Lung (tissue), 12 donors: ENCODE data around the gene DMRT1. TPM values are rescaled to one million over a fixed set of nuclear protein-coding genes. Genes with fewer than 3 reads are reported as not detected.

ENCODE experiments used
- ATAC-seq: fragments of 200-7000 bp; cut with Tn5 transposase; one replicate; pipeline ENCODE4 v1.9.1; 2020; ENCODE audit warnings: moderate number of reproducible peaks; ENCODE audit not compliant: insufficient read depth, low FRiP score
- DNase-seq, 3 donors: peaks; one replicate each; pipeline ENCODE4 v3.0.0-alpha.2; 2013 to 2017
- H3K27ac ChIP-seq, 2 donors: one replicate each; pipeline ENCODE4 v1.5.1; 2013; ENCODE audit warnings: mild to moderate bottlenecking in 2 of 2, moderate library complexity in 2 of 2, control low read depth in 1 of 2, inconsistent platforms in 1 of 2, low read depth in 1 of 2, low read length in 1 of 2
- H3K27me3 ChIP-seq, 3 donors: one replicate each; pipeline ENCODE4 v1.5.1; 2013; ENCODE audit warnings: low read length in 2 of 3; ENCODE audit not compliant: control insufficient read depth in 3 of 3, insufficient read depth in 3 of 3
- H3K36me3 ChIP-seq, 4 donors: one replicate each; pipeline ENCODE4 v1.5.1; 2013; ENCODE audit warnings: low read length in 4 of 4, mild to moderate bottlenecking in 1 of 4, moderate library complexity in 1 of 4; ENCODE audit not compliant: control insufficient read depth in 4 of 4, insufficient read depth in 4 of 4
- H3K4me1 ChIP-seq, 5 donors: one replicate each; pipeline ENCODE4 v1.5.1; 2013; ENCODE audit warnings: low read length in 5 of 5, mild to moderate bottlenecking in 2 of 5, moderate library complexity in 1 of 5; ENCODE audit not compliant: control insufficient read depth in 5 of 5, insufficient read depth in 5 of 5
- H3K4me3 ChIP-seq: one replicate; pipeline ENCODE4 v1.5.1; 2013; ENCODE audit warnings: mild to moderate bottlenecking, control low read depth, moderate library complexity
- H3K9ac ChIP-seq, 2 donors: one replicate each; pipeline ENCODE4 v1.5.1; 2013; ENCODE audit warnings: low read length in 2 of 2, control low read depth in 1 of 2; ENCODE audit not compliant: insufficient read depth in 1 of 2
- H3K9me3 ChIP-seq, 4 donors: one replicate each; pipeline ENCODE4 v1.5.1; 2013; ENCODE audit warnings: low read length in 3 of 4, mild to moderate bottlenecking in 1 of 4, moderate library complexity in 1 of 4; ENCODE audit not compliant: control insufficient read depth in 4 of 4, insufficient read depth in 3 of 4
- WGBS, 2 donors: extraction: QIAGEN DNeasy Blood & Tissue Kit; methylation state at CpG; one replicate each; pipeline ENCODE4 v1.1.7; 2013; 5-methylcytosine and 5-hydroxymethylcytosine counted together
- polyA plus RNA-seq, 2 donors: library from polyadenylated mRNA; stranded (reverse); fragments of 200-250 nt; gene quantifications; one replicate each; pipeline ENCODE4 v1.2.1, GENCODE V29; 2013
- total RNA-seq, 2 donors: library from RNA; depleted of rRNA in 1 of 2; stranded (reverse); fragments of >200 nt in 1 of 2; gene quantifications; one replicate each; pipeline ENCODE4 v1.2.1, GENCODE V29; 2014 to 2021
- TF ChIP-seq, protein P1 (sequence below): IDR thresholded peaks from 2 replicates; pipeline ENCODE4 v1.5.1; 2012; ENCODE audit warnings: mild to moderate bottlenecking; ENCODE audit errors: control extremely low read depth, extremely low read depth
- donor health status: control.
- donor health status: control.
- donor health status: Bipolar disorder and iron deficiency.
- donor health status: healthy.
- donor health status: DM: yes; HTN: yes; CAD: no.

DMRT1 gene
- total and polyA plus RNA-seq, 4 donors, result not detected

DNA sequence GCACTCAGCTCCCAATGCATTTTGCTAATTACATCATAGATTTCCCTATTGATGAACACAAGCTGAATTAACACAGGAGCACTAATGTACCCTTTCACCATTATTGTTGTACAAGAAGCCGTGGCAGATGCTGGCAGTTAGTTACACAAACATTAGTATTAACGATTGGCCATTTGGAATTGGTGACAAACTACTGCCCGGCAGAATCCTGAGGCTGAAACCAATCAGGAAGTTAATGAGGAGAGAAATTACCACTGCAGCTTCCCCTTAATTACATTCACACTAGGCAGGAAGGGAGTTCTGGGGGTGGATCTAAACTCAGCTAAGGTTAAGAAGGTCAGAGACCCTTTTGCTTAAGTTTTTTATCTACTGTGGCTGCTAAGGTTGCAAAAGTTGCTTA is 125.4 kb downstream of the DMRT1 start:
- H3K9me3 ChIP-seq, result peaks cover 0 to 19% (median 0%) of the 10 kb centered on the region in 4 donors
- WGBS, 2 donors, result 12 to 17% methylated on average over 3 of the region's 3 CpGs
- ATAC-seq (no peak), DNase-seq (no peak)
- H3K4me1 ChIP-seq, result peaks cover 0 to 16% (median 0%) of the 10 kb centered on the region in 5 donors
- TF ChIP-seq, protein P1, sequence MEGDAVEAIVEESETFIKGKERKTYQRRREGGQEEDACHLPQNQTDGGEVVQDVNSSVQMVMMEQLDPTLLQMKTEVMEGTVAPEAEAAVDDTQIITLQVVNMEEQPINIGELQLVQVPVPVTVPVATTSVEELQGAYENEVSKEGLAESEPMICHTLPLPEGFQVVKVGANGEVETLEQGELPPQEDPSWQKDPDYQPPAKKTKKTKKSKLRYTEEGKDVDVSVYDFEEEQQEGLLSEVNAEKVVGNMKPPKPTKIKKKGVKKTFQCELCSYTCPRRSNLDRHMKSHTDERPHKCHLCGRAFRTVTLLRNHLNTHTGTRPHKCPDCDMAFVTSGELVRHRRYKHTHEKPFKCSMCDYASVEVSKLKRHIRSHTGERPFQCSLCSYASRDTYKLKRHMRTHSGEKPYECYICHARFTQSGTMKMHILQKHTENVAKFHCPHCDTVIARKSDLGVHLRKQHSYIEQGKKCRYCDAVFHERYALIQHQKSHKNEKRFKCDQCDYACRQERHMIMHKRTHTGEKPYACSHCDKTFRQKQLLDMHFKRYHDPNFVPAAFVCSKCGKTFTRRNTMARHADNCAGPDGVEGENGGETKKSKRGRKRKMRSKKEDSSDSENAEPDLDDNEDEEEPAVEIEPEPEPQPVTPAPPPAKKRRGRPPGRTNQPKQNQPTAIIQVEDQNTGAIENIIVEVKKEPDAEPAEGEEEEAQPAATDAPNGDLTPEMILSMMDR, result no peak
- peaks cover 6 to 99% (median 90%) of the 10 kb centered on the region in 3 donors for H3K27me3 ChIP-seq
- no peaks in the 10 kb centered on the region for H3K36me3 ChIP-seq
- no peak overlapping the region for H3K9ac ChIP-seq
- H3K27ac ChIP-seq, result no peak overlapping the region
- H3K4me3 ChIP-seq, result no peak overlapping the region

DNA sequence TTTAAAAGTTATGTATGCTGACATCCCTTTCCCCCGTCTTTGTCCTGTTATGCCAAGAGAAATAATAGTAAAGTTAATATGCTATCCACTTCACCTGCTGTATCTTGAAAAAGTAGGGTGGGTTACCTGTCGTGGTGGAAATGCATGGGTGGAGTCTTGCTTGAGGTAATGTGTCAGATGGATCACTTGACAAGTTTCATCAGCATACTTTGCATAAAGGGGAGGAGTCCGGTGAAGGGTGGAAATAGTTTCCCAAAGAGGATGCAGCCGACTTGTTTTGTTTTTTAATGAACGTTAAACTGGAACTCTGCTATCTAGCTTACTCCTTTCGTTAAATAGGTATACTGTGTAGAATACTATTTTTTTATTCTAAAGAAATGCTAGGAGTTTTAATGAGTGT is 125.9 kb downstream of the DMRT1 start:
- Histone ChIP-seq H3K27ac (no peak overlapping the region), H3K36me3 (no peaks in the 10 kb centered on the region), H3K27me3 (peaks cover 6 to 98% (median 88%) of the 10 kb centered on the region in 3 donors), H3K9ac (no peak overlapping the region), H3K4me3 (no peak overlapping the region), H3K4me1 (peaks cover 0 to 22% (median 0%) of the 10 kb centered on the region in 5 donors), H3K9me3 (peaks cover 0 to 20% (median 0%) of the 10 kb centered on the region in 4 donors)
- DNase-seq (no peak), ATAC-seq (no peak)
- TF ChIP-seq, protein P1, result no peak
- WGBS, 2 donors, result 7 to 8% methylated on average over 6 of the region's 6 CpGs

DNA sequence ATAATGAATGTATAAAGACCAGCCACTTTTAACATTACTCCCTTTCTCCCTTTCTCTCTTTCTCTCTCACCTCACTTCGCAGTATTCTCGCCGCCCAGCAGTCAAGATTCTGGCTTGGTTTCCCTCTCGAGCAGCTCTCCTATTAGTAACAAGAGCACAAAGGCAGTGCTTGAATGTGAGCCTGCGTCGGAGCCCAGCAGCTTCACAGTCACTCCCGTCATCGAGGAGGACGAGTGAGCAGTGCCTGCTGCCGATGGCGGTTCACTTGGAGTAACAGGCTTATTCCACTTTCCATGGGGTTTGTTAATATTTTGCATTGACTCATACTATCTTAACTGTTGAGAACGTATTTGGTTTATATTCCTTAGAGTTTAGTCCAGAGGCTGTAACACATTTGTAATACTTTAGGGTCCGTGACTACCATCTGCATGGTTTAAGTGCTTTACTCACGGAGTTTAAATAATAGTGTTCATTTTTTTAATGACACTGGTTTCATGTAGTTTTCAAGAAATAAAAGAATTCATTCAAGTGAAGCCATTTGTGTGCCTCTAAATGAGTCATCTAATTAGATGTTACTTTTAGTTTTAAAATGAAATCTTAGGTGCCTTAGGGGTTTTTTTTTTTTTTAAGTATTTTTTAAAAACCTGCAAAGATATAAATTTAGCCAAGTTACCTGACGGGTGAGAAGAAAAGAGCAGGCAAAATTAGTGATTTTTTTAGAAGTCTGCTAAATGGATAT is 126.6 kb downstream of the DMRT1 start:
- Histone ChIP-seq H3K9me3 (peaks cover 0 to 21% (median 0%) of the 10 kb centered on the region in 4 donors), H3K36me3 (no peaks in the 10 kb centered on the region), H3K27me3 (peaks cover 8 to 98% (median 94%) of the 10 kb centered on the region in 3 donors), H3K27ac (no peak overlapping the region), H3K9ac (no peak overlapping the region), H3K4me1 (peaks cover 0 to 22% (median 0%) of the 10 kb centered on the region in 5 donors), H3K4me3 (no peak overlapping the region)
- ATAC-seq, result no peak
- peak in 1 of 3 donors; percentile 44 for DNase-seq
- TF ChIP-seq, protein P1, result no peak
- 11 to 14% methylated on average over 14 to 15 of the region's 15 CpGs for WGBS, 2 donors
